PC-9 (cell line): ENCODE results near the gene MTHFD1L. TPM values are rescaled to one million over a fixed set of nuclear protein-coding genes. Genes with fewer than 3 reads are reported as not detected.

Source experiments
- BruUV-seq: library from RNA; stranded (reverse); fragments of 400-500 nt; replicated peaks from 2 replicates; lab custom pipeline; 2021; lab: Mats Ljungman, UMichigan
- CTCF ChIA-PET: fragments of 300-600 bp; sonication (Branson Sonifier 250); formaldehyde crosslinking; loops from one replicate; lab custom pipeline; 2022; ENCODE audit warnings: antibody characterized with exemption; lab: Charles Lee
- POLR2A ChIA-PET: fragments of 300-600 bp; sonication (Branson Sonifier 250); formaldehyde crosslinking; loops from one replicate; lab custom pipeline; 2022; ENCODE audit warnings: antibody characterized with exemption; ENCODE audit not compliant: unreplicated experiment; lab: Charles Lee
- DNase-seq, 2 experiments: peaks; one replicate each; pipeline versions ENCODE4 v3.0.0 to v3.0.0-alpha.2; 2015 to 2022; ENCODE audit warnings: mixed read lengths in 1 of 2
- H2AFZ ChIP-seq: fragments of 200-600 bp; sonication (generic); 2 replicates; pipeline ENCODE4 v1.8.1; 2017; ENCODE audit warnings: antibody characterized with exemption
- H3F3A ChIP-seq: fragments of 200-600 bp; sonication (generic); 2 replicates; pipeline ENCODE4 v1.8.1; 2017; ENCODE audit warnings: antibody characterized with exemption, mild to moderate bottlenecking, low read depth; ENCODE audit not compliant: insufficient read depth
- H3K27ac ChIP-seq: fragments of 200-600 bp; sonication (generic); 2 replicates; pipeline ENCODE4 v1.6.1; 2016; ENCODE audit warnings: mixed run types
- H3K27me3 ChIP-seq: fragments of 200-600 bp; sonication (generic); 2 replicates; pipeline ENCODE4 v1.6.1; 2016; ENCODE audit warnings: low read depth, mixed run types; ENCODE audit not compliant: insufficient read depth
- H3K36me3 ChIP-seq: fragments of 200-600 bp; sonication (generic); 2 replicates; pipeline ENCODE4 v1.6.1; 2016; ENCODE audit warnings: low read depth, mixed run types
- H3K4me1 ChIP-seq: fragments of 200-600 bp; sonication (generic); replicated peaks from 2 replicates; pipeline ENCODE4 v1.6.1; 2016; ENCODE audit warnings: mixed run types; ENCODE audit not compliant: insufficient read depth
- H3K4me2 ChIP-seq: fragments of 200-600 bp; sonication (generic); 2 replicates; pipeline ENCODE4 v1.6.1; 2017; ENCODE audit warnings: mixed run types
- H3K4me3 ChIP-seq: fragments of 200-600 bp; sonication (generic); 2 replicates; pipeline ENCODE4 v1.6.1; 2016; ENCODE audit warnings: mixed run types
- H3K79me2 ChIP-seq: fragments of 200-600 bp; sonication (generic); 2 replicates; pipeline ENCODE4 v1.6.1; 2017; ENCODE audit warnings: low read depth, mixed run types
- H3K9me2 ChIP-seq: fragments of 200-600 bp; sonication (generic); 2 replicates; pipeline ENCODE4 v1.8.1; 2017; ENCODE audit warnings: mild to moderate bottlenecking; ENCODE audit not compliant: insufficient read depth
- H3K9me3 ChIP-seq: fragments of 200-600 bp; sonication (generic); 2 replicates; pipeline ENCODE4 v1.8.1; 2016; ENCODE audit warnings: low read depth; ENCODE audit not compliant: insufficient read depth
- H4K20me1 ChIP-seq: fragments of 200-600 bp; sonication (generic); 2 replicates; pipeline ENCODE4 v1.8.1; 2017; ENCODE audit not compliant: insufficient read depth
- EZH2 ChIP-seq: fragments of 200-600 bp; sonication (generic); IDR thresholded peaks from 2 replicates; pipeline ENCODE4 v1.8.0; 2017; ENCODE audit warnings: antibody characterized with exemption, low read depth
- intact Hi-C: fragments of 100-400 bp; cut with micrococcal nuclease; formaldehyde crosslinking; loops from one replicate; pipeline ENCODE4 v1.10.0; 2022; ENCODE audit not compliant: unreplicated experiment
- total RNA-seq: library from RNA; stranded (reverse); gene quantifications from 2 replicates; pipeline ENCODE4 v1.2.3, GENCODE V29; 2021
- TF ChIP-seq, protein P1 (sequence below): fragments of 200-600 bp; sonication (generic); conservative IDR thresholded peaks from 2 replicates; pipeline ENCODE4 v1.6.1; 2017; ENCODE audit warnings: mixed run types, antibody characterized with exemption, mild to moderate bottlenecking, moderate library complexity

The MTHFD1L gene
- total RNA-seq, 1 experiment from 2014 or later: 53.3 TPM

- POLR2A ChIA-PET: no interaction called here
- Histone ChIP-seq H3K9me3 (no peaks in the 10 kb centered on the region), H3K79me2 (no peaks in the 10 kb centered on the region), H3K9me2 (no peaks in the 10 kb centered on the region), H2AFZ (no peak overlapping the region), H3K36me3 (no peaks in the 10 kb centered on the region), H3K4me1 (no peaks in the 10 kb centered on the region), H3K27ac (no peak overlapping the region), H3F3A (no peaks in the 10 kb centered on the region; the same call in 1 of the 2 replicates), H3K4me2 (no peak overlapping the region), H3K4me3 (no peak overlapping the region), H4K20me1 (no peaks in the 10 kb centered on the region), H3K27me3 (no peaks in the 10 kb centered on the region)
- TF ChIP-seq EZH2: no peak
- TF ChIP-seq, protein P1, sequence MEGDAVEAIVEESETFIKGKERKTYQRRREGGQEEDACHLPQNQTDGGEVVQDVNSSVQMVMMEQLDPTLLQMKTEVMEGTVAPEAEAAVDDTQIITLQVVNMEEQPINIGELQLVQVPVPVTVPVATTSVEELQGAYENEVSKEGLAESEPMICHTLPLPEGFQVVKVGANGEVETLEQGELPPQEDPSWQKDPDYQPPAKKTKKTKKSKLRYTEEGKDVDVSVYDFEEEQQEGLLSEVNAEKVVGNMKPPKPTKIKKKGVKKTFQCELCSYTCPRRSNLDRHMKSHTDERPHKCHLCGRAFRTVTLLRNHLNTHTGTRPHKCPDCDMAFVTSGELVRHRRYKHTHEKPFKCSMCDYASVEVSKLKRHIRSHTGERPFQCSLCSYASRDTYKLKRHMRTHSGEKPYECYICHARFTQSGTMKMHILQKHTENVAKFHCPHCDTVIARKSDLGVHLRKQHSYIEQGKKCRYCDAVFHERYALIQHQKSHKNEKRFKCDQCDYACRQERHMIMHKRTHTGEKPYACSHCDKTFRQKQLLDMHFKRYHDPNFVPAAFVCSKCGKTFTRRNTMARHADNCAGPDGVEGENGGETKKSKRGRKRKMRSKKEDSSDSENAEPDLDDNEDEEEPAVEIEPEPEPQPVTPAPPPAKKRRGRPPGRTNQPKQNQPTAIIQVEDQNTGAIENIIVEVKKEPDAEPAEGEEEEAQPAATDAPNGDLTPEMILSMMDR: no peak
- DNase-seq: no peak
- no TSS peak for BruUV-seq
- intact Hi-C loops: no loop called here
- CTCF ChIA-PET: no interaction called here
These were observed 244.5 kb downstream of the MTHFD1L start for GRCh38 chr6:151109869-151110575.

- DNase-seq: no peak
- Histone ChIP-seq H3K4me2 (no peak overlapping the region), H3K79me2 (no peaks in the 10 kb centered on the region), H3K4me1 (no peaks in the 10 kb centered on the region), H3K27me3 (no peaks in the 10 kb centered on the region), H3K27ac (no peak overlapping the region), H2AFZ (no peak overlapping the region), H4K20me1 (no peaks in the 10 kb centered on the region), H3K4me3 (no peak overlapping the region), H3K36me3 (no peaks in the 10 kb centered on the region), H3F3A (no peaks in the 10 kb centered on the region; the same call in 1 of the 2 replicates), H3K9me2 (no peaks in the 10 kb centered on the region), H3K9me3 (no peaks in the 10 kb centered on the region)
- intact Hi-C loops: no loop called here
- BruUV-seq: no TSS peak
- POLR2A ChIA-PET: no interaction called here
- TF ChIP-seq EZH2: no peak
- TF ChIP-seq, protein P1: no peak
- CTCF ChIA-PET: no interaction called here
These were observed 245.0 kb downstream of the MTHFD1L start for GRCh38 chr6:151110576-151110905.

DNA sequence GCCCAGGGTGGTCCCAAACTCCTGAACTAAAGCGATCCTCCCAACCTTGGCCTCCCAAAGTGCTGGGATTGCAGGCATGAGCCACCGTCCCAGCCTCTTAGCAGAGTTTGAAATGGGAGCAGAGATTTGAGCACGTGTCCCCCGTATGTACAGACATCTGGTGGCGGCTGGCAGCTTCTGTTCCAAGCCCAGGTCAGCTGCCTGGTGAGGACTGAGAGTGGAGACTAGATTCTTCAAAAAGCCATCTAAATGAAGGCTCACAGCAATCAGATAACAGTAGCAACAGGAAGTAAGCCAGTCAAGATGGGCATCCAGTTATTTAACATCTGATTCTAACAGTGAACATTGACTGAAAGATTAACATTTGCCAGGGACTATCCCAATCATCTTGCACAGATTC lies 246.2 kb downstream of the MTHFD1L start:
- Histone ChIP-seq H3K27me3 (no peaks in the 10 kb centered on the region), H3K9me2 (no peaks in the 10 kb centered on the region), H3K9me3 (no peaks in the 10 kb centered on the region), H3K27ac (no peak overlapping the region), H2AFZ (no peak overlapping the region), H4K20me1 (no peaks in the 10 kb centered on the region), H3F3A (no peaks in the 10 kb centered on the region; the same call in 1 of the 2 replicates), H3K4me2 (no peak overlapping the region), H3K4me3 (no peak overlapping the region), H3K36me3 (no peaks in the 10 kb centered on the region), H3K4me1 (no peaks in the 10 kb centered on the region), H3K79me2 (no peaks in the 10 kb centered on the region)
- TF ChIP-seq, protein P1: no peak
- DNase-seq: no peak
- intact Hi-C loops: no loop called here
- no TSS peak for BruUV-seq
- ChIA-PET POLR2A (interaction anchor here (0.5 kb wide), 1 partner anchor 30 kb away, joined by 3 read pairs; no protein-coding TSS in a partner anchor), CTCF (no interaction called here)
